HFFc6 (cell line): ENCODE data around the gene COL4A1. TPM values are rescaled to one million over a fixed set of nuclear protein-coding genes. Genes with fewer than 3 reads are reported as not detected.

Source experiments
- DNase-seq: peaks from one replicate; pipeline ENCODE4 v3.0.0-alpha.2; 2018
- H3K27ac Mint-ChIP-seq: 2 replicates; pipeline ENCODE4 v1.8.0; 2020; ENCODE audit warnings: mild to moderate bottlenecking, mixed read lengths
- H3K27me3 Mint-ChIP-seq: 2 replicates; pipeline ENCODE4 v1.8.0; 2021; ENCODE audit warnings: mild to moderate bottlenecking, moderate library complexity, mixed read lengths; ENCODE audit not compliant: insufficient read depth
- H3K36me3 Mint-ChIP-seq: 2 replicates; pipeline ENCODE4 v1.8.0; 2021; ENCODE audit warnings: low read depth, mixed read lengths
- H3K4me1 Mint-ChIP-seq: 2 replicates; pipeline ENCODE4 v1.8.0; 2020; ENCODE audit warnings: low read depth, mixed read lengths
- H3K4me3 Mint-ChIP-seq: 2 replicates; pipeline ENCODE4 v1.8.0; 2020; ENCODE audit warnings: mild to moderate bottlenecking, moderate library complexity, mixed read lengths
- H3K9me3 Mint-ChIP-seq: 2 replicates; pipeline ENCODE4 v1.8.0; 2020; ENCODE audit warnings: mild to moderate bottlenecking, mixed read lengths
- CTCF ChIP-seq: fragments of 200-600 bp; sonication (generic); IDR thresholded peaks from 2 replicates; pipeline ENCODE4 v1.5.0; 2021; ENCODE audit warnings: antibody characterized with exemption, mild to moderate bottlenecking
- total RNA-seq, 6 experiments: library from RNA; stranded (reverse); fragmentation: NEBNext Ultra II Directional; extraction: Animal tissue kit (Norgen Biotek cat#: 25700); gene quantifications; 2 replicates in 1 of 6; 3 replicates in 5 of 6; pipeline ENCODE4 v1.2.3, GENCODE V29; 2021

Gene COL4A1
- total RNA-seq, 6 experiments from 2014 or later, result 137 to 328 (median 148) TPM

GRCh38 chr13:110209950-110210603 lies 96.9 kb downstream of the COL4A1 start:
- no peaks in the 10 kb centered on the region for H3K4me1 Mint-ChIP-seq
- no peak overlapping the region for H3K4me3 Mint-ChIP-seq
- H3K27ac Mint-ChIP-seq, result no peak overlapping the region
- H3K9me3 Mint-ChIP-seq, result no peaks in the 10 kb centered on the region
- no peak for TF ChIP-seq CTCF
- peaks cover 2% of the 10 kb centered on the region; the same call in 1 of the 2 replicates for H3K27me3 Mint-ChIP-seq
- no peaks in the 10 kb centered on the region for H3K36me3 Mint-ChIP-seq
- DNase-seq, result no peak

- no peaks in the 10 kb centered on the region for H3K9me3 Mint-ChIP-seq
- no peaks in the 10 kb centered on the region for H3K4me1 Mint-ChIP-seq
- no peak for DNase-seq
- H3K4me3 Mint-ChIP-seq, result no peak overlapping the region
- no peak for TF ChIP-seq CTCF
- H3K36me3 Mint-ChIP-seq, result no peaks in the 10 kb centered on the region; the same call in 1 of the 2 replicates
- no peak overlapping the region for H3K27ac Mint-ChIP-seq
- H3K27me3 Mint-ChIP-seq, result peaks cover 2% of the 10 kb centered on the region; the same call in 1 of the 2 replicates
Observed at GRCh38 chr13:110208116-110208515, 98.8 kb downstream of the COL4A1 start.

GRCh38 chr13:110206996-110207395 lies 100.0 kb downstream of the COL4A1 start:
- H3K4me3 Mint-ChIP-seq, result no peak overlapping the region
- no peaks in the 10 kb centered on the region for H3K9me3 Mint-ChIP-seq
- no peaks in the 10 kb centered on the region; the same call in 1 of the 2 replicates for H3K27me3 Mint-ChIP-seq
- no peaks in the 10 kb centered on the region for H3K4me1 Mint-ChIP-seq
- no peak for TF ChIP-seq CTCF
- no peak overlapping the region for H3K27ac Mint-ChIP-seq
- H3K36me3 Mint-ChIP-seq, result no peaks in the 10 kb centered on the region; the same call in 1 of the 2 replicates
- no peak for DNase-seq

GRCh38 chr13:110206185-110206584 lies 100.8 kb downstream of the COL4A1 start:
- no peaks in the 10 kb centered on the region for H3K4me1 Mint-ChIP-seq
- no peak for DNase-seq
- H3K27me3 Mint-ChIP-seq, result no peaks in the 10 kb centered on the region; the same call in 1 of the 2 replicates
- no peaks in the 10 kb centered on the region for H3K9me3 Mint-ChIP-seq
- H3K36me3 Mint-ChIP-seq, result no peaks in the 10 kb centered on the region; the same call in 1 of the 2 replicates
- TF ChIP-seq CTCF, result no peak
- H3K4me3 Mint-ChIP-seq, result no peak overlapping the region
- H3K27ac Mint-ChIP-seq, result no peak overlapping the region

GRCh38 chr13:110201114-110201513 lies 105.8 kb downstream of the COL4A1 start:
- Mint-ChIP-seq H3K9me3 (no peaks in the 10 kb centered on the region), H3K4me3 (no peak overlapping the region), H3K36me3 (peaks cover 8% of the 10 kb centered on the region; the same call in 1 of the 2 replicates), H3K27me3 (no peaks in the 10 kb centered on the region; the same call in none of the 2 replicates), H3K27ac (no peak overlapping the region), H3K4me1 (no peaks in the 10 kb centered on the region)
- TF ChIP-seq CTCF, result no peak
- DNase-seq, result no peak
